Measurements from ENCODE around the gene AQP12A. TPM values are rescaled to one million over a fixed set of nuclear protein-coding genes. Genes with fewer than 3 reads are reported as not detected.

AQP12A gene
- total RNA-seq, 4 donors from 2014 or later, result not detected

GRCh38 chr2:240711701-240712100 lies 20.0 kb downstream of the AQP12A start:
- Histone ChIP-seq H3K27me3 (peaks cover 0 to 40% (median 0%) of the 10 kb centered on the region in 4 donors), H3K4me1 (no peaks in the 10 kb centered on the region), H3K4me3 (no peak overlapping the region), H3K27ac (replicated peaks in 1 of 4) (no peak overlapping the region), H3K36me3 (no peaks in the 10 kb centered on the region), H3K9me3 (no peaks in the 10 kb centered on the region)
- intact Hi-C loops (cut with DNase I), result no loop called here
- TF ChIP-seq POLR2A (IDR thresholded peaks at IDR 0.05; ENCODE audit: low read depth), result no peak
- no peak for TF ChIP-seq CTCF (IDR thresholded peaks at IDR 0.05)
- TF ChIP-seq POLR2AphosphoS5 (IDR thresholded peaks at IDR 0.05), result no peak
- TF ChIP-seq EP300 (IDR thresholded peaks at IDR 0.05), result no peak
- 54% methylated on average over 3 of the region's 5 CpGs for WGBS
- DNase-seq (ENCODE audit: extremely low spot score), result no peak

GRCh38 chr2:240712121-240712520 lies 20.5 kb downstream of the AQP12A start:
- H3K9me3 ChIP-seq, result no peaks in the 10 kb centered on the region
- H3K4me3 ChIP-seq, result no peak overlapping the region
- WGBS, result 96% methylated on average over 7 of the region's 9 CpGs
- no peaks in the 10 kb centered on the region for H3K36me3 ChIP-seq
- TF ChIP-seq POLR2AphosphoS5 (IDR thresholded peaks at IDR 0.05), result no peak
- TF ChIP-seq CTCF (IDR thresholded peaks at IDR 0.05), result no peak
- no peak for TF ChIP-seq POLR2A (IDR thresholded peaks at IDR 0.05; ENCODE audit: low read depth)
- TF ChIP-seq EP300 (IDR thresholded peaks at IDR 0.05), result no peak
- no peak overlapping the region for H3K27ac ChIP-seq (replicated peaks in 1 of 4)
- H3K27me3 ChIP-seq, result peaks cover 0 to 39% (median 0%) of the 10 kb centered on the region in 4 donors
- DNase-seq (ENCODE audit: extremely low spot score), result no peak
- H3K4me1 ChIP-seq, result no peaks in the 10 kb centered on the region
- intact Hi-C loops (cut with DNase I), result no loop called here

GRCh38 chr2:240713071-240713927 lies 21.6 kb downstream of the AQP12A start:
- TF ChIP-seq POLR2AphosphoS5 (IDR thresholded peaks at IDR 0.05), result no peak
- no peak for TF ChIP-seq POLR2A (IDR thresholded peaks at IDR 0.05; ENCODE audit: low read depth)
- no peak for TF ChIP-seq CTCF (IDR thresholded peaks at IDR 0.05)
- no peak for TF ChIP-seq EP300 (IDR thresholded peaks at IDR 0.05)
- intact Hi-C loops (cut with DNase I), result no loop called here
- H3K36me3 ChIP-seq, result no peaks in the 10 kb centered on the region
- H3K27me3 ChIP-seq, result peaks cover 0 to 36% (median 0%) of the 10 kb centered on the region in 4 donors
- no peaks in the 10 kb centered on the region for H3K4me1 ChIP-seq
- 90% methylated on average over 20 of the region's 25 CpGs for WGBS
- H3K4me3 ChIP-seq, result no peak overlapping the region
- DNase-seq (ENCODE audit: extremely low spot score), result no peak
- H3K27ac ChIP-seq (replicated peaks in 1 of 4), result no peak overlapping the region
- no peaks in the 10 kb centered on the region for H3K9me3 ChIP-seq

GRCh38 chr2:240713928-240714746 lies 22.5 kb downstream of the AQP12A start:
- no peak for DNase-seq (ENCODE audit: extremely low spot score)
- intact Hi-C loops (cut with DNase I), result no loop called here

More at GRCh38 chr2:240713928-240714746, 22.5 kb downstream of the AQP12A start:
- TF ChIP-seq POLR2A (IDR thresholded peaks at IDR 0.05; ENCODE audit: low read depth) (no peak), CTCF (IDR thresholded peaks at IDR 0.05) (no peak), EP300 (IDR thresholded peaks at IDR 0.05) (no peak), POLR2AphosphoS5 (IDR thresholded peaks at IDR 0.05) (no peak)
- 75% methylated on average over 25 of the region's 26 CpGs for WGBS
- Histone ChIP-seq H3K9me3 (no peaks in the 10 kb centered on the region), H3K27me3 (peaks cover 0 to 36% (median 0%) of the 10 kb centered on the region in 4 donors), H3K36me3 (no peaks in the 10 kb centered on the region), H3K27ac (replicated peaks in 1 of 4) (no peak overlapping the region), H3K4me3 (no peak overlapping the region), H3K4me1 (no peaks in the 10 kb centered on the region)

All from esophagus muscularis mucosa (tissue), 4 donors.